ENCODE results near the gene HAUS6.
"Not testable (repeated sequence)": the region's sequence is repeated elsewhere in the genome, so short reads cannot be mapped to it uniquely, and the experiment has no call there.

Gene HAUS6

GRCh38 chr9:19101203-19101602, 1.5 kb downstream of the HAUS6 start:
- peaks cover 16% of the 10 kb centered on the region for H3K36me3 Mint-ChIP-seq (ENCODE audit: low read depth)
- no peaks in the 10 kb centered on the region for H3K9me3 Mint-ChIP-seq
- no peak overlapping the region for H3K27ac Mint-ChIP-seq
- no peaks in the 10 kb centered on the region for H3K27me3 Mint-ChIP-seq (ENCODE audit: low read depth)
- no peak for TF ChIP-seq CTCF (IDR thresholded peaks at IDR 0.05; ENCODE audit: unreplicated experiment in 3 of 3)
- H3K4me3 Mint-ChIP-seq = peak overlapping the region; percentile 75 to 98 (median 98)
- H3K4me1 Mint-ChIP-seq = peaks cover 30% of the 10 kb centered on the region

GRCh38 chr9:19097431-19097830, 5.3 kb downstream of the HAUS6 start:
- not testable (repeated sequence) for H3K9me3 Mint-ChIP-seq; H3K27me3 Mint-ChIP-seq (ENCODE audit: low read depth); H3K27ac Mint-ChIP-seq; H3K4me3 Mint-ChIP-seq
- Mint-ChIP-seq H3K36me3 (ENCODE audit: low read depth) (peaks cover 31% of the 10 kb centered on the region), H3K4me1 (peaks cover 13% of the 10 kb centered on the region)

GRCh38 chr9:19087106-19088000, 15.4 kb downstream of the HAUS6 start:
- Mint-ChIP-seq H3K27me3 (ENCODE audit: low read depth) (no peaks in the 10 kb centered on the region), H3K4me1 (no peaks in the 10 kb centered on the region), H3K4me3 (no peak overlapping the region), H3K9me3 (no peaks in the 10 kb centered on the region), H3K27ac (no peak overlapping the region), H3K36me3 (ENCODE audit: low read depth) (peaks cover 33% of the 10 kb centered on the region)
- TF ChIP-seq CTCF (IDR thresholded peaks at IDR 0.05; ENCODE audit: unreplicated experiment in 3 of 3) = no peak

- peak in 2 of 3 experiments; percentile 11 to 35 for TF ChIP-seq CTCF (IDR thresholded peaks at IDR 0.05; ENCODE audit: unreplicated experiment in 3 of 3)
- no peaks in the 10 kb centered on the region for H3K4me1 Mint-ChIP-seq
- H3K4me3 Mint-ChIP-seq = no peak overlapping the region
- H3K27ac Mint-ChIP-seq = no peak overlapping the region
- H3K9me3 Mint-ChIP-seq = no peaks in the 10 kb centered on the region
- peaks cover 37% of the 10 kb centered on the region for H3K36me3 Mint-ChIP-seq (ENCODE audit: low read depth)
- H3K27me3 Mint-ChIP-seq (ENCODE audit: low read depth) = no peaks in the 10 kb centered on the region
Measured at GRCh38 chr9:19085295-19085694, 17.4 kb downstream of the HAUS6 start.

- TF ChIP-seq CTCF (IDR thresholded peaks at IDR 0.05; ENCODE audit: unreplicated experiment in 3 of 3) = no peak
- Mint-ChIP-seq H3K4me1 (no peaks in the 10 kb centered on the region), H3K27me3 (ENCODE audit: low read depth) (no peaks in the 10 kb centered on the region), H3K9me3 (peaks cover 3% of the 10 kb centered on the region), H3K4me3 (no peak overlapping the region), H3K36me3 (ENCODE audit: low read depth) (peaks cover 61% of the 10 kb centered on the region), H3K27ac (no peak overlapping the region)
Measured at GRCh38 chr9:19074836-19075235, 27.9 kb downstream of the HAUS6 start.

GRCh38 chr9:19074229-19074628, 28.5 kb downstream of the HAUS6 start:
- H3K4me3 Mint-ChIP-seq = no peak overlapping the region
- H3K9me3 Mint-ChIP-seq = peaks cover 3% of the 10 kb centered on the region
- TF ChIP-seq CTCF (IDR thresholded peaks at IDR 0.05; ENCODE audit: unreplicated experiment in 3 of 3) = no peak
- no peaks in the 10 kb centered on the region for H3K4me1 Mint-ChIP-seq
- no peak overlapping the region for H3K27ac Mint-ChIP-seq
- H3K27me3 Mint-ChIP-seq (ENCODE audit: low read depth) = no peaks in the 10 kb centered on the region
- H3K36me3 Mint-ChIP-seq (ENCODE audit: low read depth) = peaks cover 65% of the 10 kb centered on the region

Measured in nephron (organoid).